HepG2 (cell line): ENCODE results near the gene RHAG.
"Not testable (repeated sequence)": the region's sequence is repeated elsewhere in the genome, so short reads cannot be mapped to it uniquely, and the experiment has no call there.

Source experiments
- GABPA ChIP-seq, 2 experiments: IDR thresholded peaks; 2 replicates each; pipeline ENCODE4 v1.6.1; 2011 to 2016; ENCODE audit warnings: low read depth in 2 of 2, low read length in 1 of 2, missing biosample characterization in 1 of 2, missing genetic modification characterization in 1 of 2
- GTF3A ChIP-seq: sonication (generic); formaldehyde crosslinking; conservative IDR thresholded peaks from 2 replicates; pipeline ENCODE4 v1.4.0; 2020; ENCODE audit warnings: mild to moderate bottlenecking, missing genetic modification reagents
- JUND ChIP-seq: sonication (generic); formaldehyde crosslinking; IDR thresholded peaks from 2 replicates; pipeline ENCODE4 v1.8.0; 2022; ENCODE audit warnings: mild to moderate bottlenecking, missing genetic modification reagents
- SCMH1 ChIP-seq: sonication (generic); formaldehyde crosslinking; IDR thresholded peaks from 2 replicates; pipeline ENCODE4 v1.9.0; 2021; ENCODE audit warnings: missing genetic modification reagents, mild to moderate bottlenecking, borderline replicate concordance
- SP140L ChIP-seq: sonication (generic); formaldehyde crosslinking; IDR thresholded peaks from 2 replicates; pipeline ENCODE4 v1.4.0; 2020; ENCODE audit warnings: missing genetic modification reagents, borderline replicate concordance
- ZFP37 ChIP-seq: sonication (generic); formaldehyde crosslinking; IDR thresholded peaks from 2 replicates; pipeline ENCODE4 v1.4.0; 2020; ENCODE audit warnings: missing genetic modification reagents, borderline replicate concordance
- ZNF781 ChIP-seq: sonication (generic); formaldehyde crosslinking; IDR thresholded peaks from 2 replicates; pipeline ENCODE4 v1.5.1; 2020; ENCODE audit warnings: borderline replicate concordance, mild to moderate bottlenecking, missing genetic modification reagents; ENCODE audit errors: not compliant biosample characterization
- TF ChIP-seq, protein P1 (sequence below): sonication (generic); formaldehyde crosslinking; IDR thresholded peaks from 2 replicates; pipeline ENCODE4 v1.5.0; 2020; ENCODE audit warnings: mild to moderate bottlenecking, missing genetic modification reagents, moderate library complexity
- TF ChIP-seq, protein P2 (sequence below): sonication (generic); formaldehyde crosslinking; conservative IDR thresholded peaks from 2 replicates; pipeline ENCODE4 v1.4.0; 2020; ENCODE audit warnings: missing genetic modification reagents

DNA sequence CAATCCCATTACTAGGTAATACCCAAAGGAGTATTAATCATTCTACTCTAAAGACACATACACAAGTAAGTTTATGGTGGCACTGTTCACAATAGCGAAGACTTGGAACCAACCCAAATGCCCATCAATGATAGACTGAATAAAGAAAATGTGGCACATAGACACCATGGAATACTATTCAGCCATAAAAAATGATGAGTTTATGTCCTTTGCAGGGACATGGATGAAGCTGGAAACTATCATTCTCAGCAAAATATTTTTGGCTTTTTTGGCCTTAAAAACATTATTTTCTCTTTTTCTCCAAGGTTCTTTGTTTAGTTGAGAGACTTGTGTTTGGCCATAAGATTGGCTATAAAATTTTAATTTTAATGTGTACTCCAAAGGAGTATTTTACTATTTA is 27.4 kb upstream of the RHAG start:
- TF ChIP-seq, protein P1, sequence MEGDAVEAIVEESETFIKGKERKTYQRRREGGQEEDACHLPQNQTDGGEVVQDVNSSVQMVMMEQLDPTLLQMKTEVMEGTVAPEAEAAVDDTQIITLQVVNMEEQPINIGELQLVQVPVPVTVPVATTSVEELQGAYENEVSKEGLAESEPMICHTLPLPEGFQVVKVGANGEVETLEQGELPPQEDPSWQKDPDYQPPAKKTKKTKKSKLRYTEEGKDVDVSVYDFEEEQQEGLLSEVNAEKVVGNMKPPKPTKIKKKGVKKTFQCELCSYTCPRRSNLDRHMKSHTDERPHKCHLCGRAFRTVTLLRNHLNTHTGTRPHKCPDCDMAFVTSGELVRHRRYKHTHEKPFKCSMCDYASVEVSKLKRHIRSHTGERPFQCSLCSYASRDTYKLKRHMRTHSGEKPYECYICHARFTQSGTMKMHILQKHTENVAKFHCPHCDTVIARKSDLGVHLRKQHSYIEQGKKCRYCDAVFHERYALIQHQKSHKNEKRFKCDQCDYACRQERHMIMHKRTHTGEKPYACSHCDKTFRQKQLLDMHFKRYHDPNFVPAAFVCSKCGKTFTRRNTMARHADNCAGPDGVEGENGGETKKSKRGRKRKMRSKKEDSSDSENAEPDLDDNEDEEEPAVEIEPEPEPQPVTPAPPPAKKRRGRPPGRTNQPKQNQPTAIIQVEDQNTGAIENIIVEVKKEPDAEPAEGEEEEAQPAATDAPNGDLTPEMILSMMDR = not testable (repeated sequence)
- TF ChIP-seq ZFP37; GABPA (IDR thresholded peaks at IDR 0.05; ENCODE audit: low read depth, low read length); GABPA (CRISPR knock-in tag; IDR thresholded peaks at IDR 0.05; ENCODE audit: low read depth); GTF3A (CRISPR knock-in tag); JUND (CRISPR knock-in tag); SP140L (CRISPR knock-in tag); SCMH1 (CRISPR knock-in tag); ZNF781 (CRISPR knock-in tag): not testable (repeated sequence)
- TF ChIP-seq, protein P2, sequence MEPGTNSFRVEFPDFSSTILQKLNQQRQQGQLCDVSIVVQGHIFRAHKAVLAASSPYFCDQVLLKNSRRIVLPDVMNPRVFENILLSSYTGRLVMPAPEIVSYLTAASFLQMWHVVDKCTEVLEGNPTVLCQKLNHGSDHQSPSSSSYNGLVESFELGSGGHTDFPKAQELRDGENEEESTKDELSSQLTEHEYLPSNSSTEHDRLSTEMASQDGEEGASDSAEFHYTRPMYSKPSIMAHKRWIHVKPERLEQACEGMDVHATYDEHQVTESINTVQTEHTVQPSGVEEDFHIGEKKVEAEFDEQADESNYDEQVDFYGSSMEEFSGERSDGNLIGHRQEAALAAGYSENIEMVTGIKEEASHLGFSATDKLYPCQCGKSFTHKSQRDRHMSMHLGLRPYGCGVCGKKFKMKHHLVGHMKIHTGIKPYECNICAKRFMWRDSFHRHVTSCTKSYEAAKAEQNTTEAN (CRISPR knock-in tag) = not testable (repeated sequence)
